HG03521 (cell line): ENCODE measurements around the gene HECTD1.
A peak's percentile ranks its signal among the peaks of the same experiment; 100 is the strongest.
"Not testable (repeated sequence)": the region's sequence is repeated elsewhere in the genome, so short reads cannot be mapped to it uniquely, and the experiment has no call there.

ENCODE experiments used
- ATAC-seq: cut with Tn5 transposase; IDR thresholded peaks from one replicate; pipeline ENCODE4 v1.9.1; 2021; ENCODE audit warnings: mild to moderate bottlenecking, moderate library complexity; ENCODE audit not compliant: unreplicated experiment

HECTD1 gene

GRCh38 chr14:31229009-31229408, 21.4 kb upstream of the HECTD1 start:
- ATAC-seq = peak; percentile 83

GRCh38 chr14:31228533-31228932, 20.9 kb upstream of the HECTD1 start:
- ATAC-seq = no peak

- ATAC-seq = no peak
These were observed 17.2 kb upstream of the HECTD1 start for GRCh38 chr14:31224808-31225207.

GRCh38 chr14:31223331-31223730, 15.7 kb upstream of the HECTD1 start:
- no peak for ATAC-seq

- ATAC-seq = no peak
These were observed 15.2 kb upstream of the HECTD1 start for GRCh38 chr14:31222834-31223233.

- ATAC-seq = no peak
These were observed 13.7 kb upstream of the HECTD1 start for GRCh38 chr14:31221266-31221665.

GRCh38 chr14:31219169-31219568, 11.6 kb upstream of the HECTD1 start:
- no peak for ATAC-seq

GRCh38 chr14:31216359-31216758, 8.8 kb upstream of the HECTD1 start:
- no peak for ATAC-seq

GRCh38 chr14:31212893-31213292, 5.3 kb upstream of the HECTD1 start:
- no peak for ATAC-seq

GRCh38 chr14:31209605-31210004, 2.0 kb upstream of the HECTD1 start:
- no peak for ATAC-seq

GRCh38 chr14:31208546-31209424, 1.2 kb upstream of the HECTD1 start:
- no peak for ATAC-seq

- ATAC-seq = no peak
These were observed 272 bp downstream of the HECTD1 start for GRCh38 chr14:31207287-31207754.

- peak; percentile 11 for ATAC-seq
These were observed 882 bp downstream of the HECTD1 start for GRCh38 chr14:31206536-31207286.

- ATAC-seq = no peak
These were observed 1.7 kb downstream of the HECTD1 start for GRCh38 chr14:31205681-31206535.

GRCh38 chr14:31204593-31205534, 2.7 kb downstream of the HECTD1 start:
- no peak for ATAC-seq

GRCh38 chr14:31203899-31204592, 3.5 kb downstream of the HECTD1 start:
- not testable (repeated sequence) for ATAC-seq

- ATAC-seq = no peak
These were observed 4.2 kb downstream of the HECTD1 start for GRCh38 chr14:31203414-31203742.

- no peak for ATAC-seq
These were observed 6.5 kb downstream of the HECTD1 start for GRCh38 chr14:31201111-31201510.

GRCh38 chr14:31200702-31200990, 6.9 kb downstream of the HECTD1 start:
- no peak for ATAC-seq

GRCh38 chr14:31197671-31198070, 9.9 kb downstream of the HECTD1 start:
- no peak for ATAC-seq
